Measurements from ENCODE around the gene ECI1.
"Not testable (repeated sequence)": the region's sequence is repeated elsewhere in the genome, so short reads cannot be mapped to it uniquely, and the experiment has no call there.

Gene ECI1

GRCh38 chr16:2252806-2253148 is 1.4 kb upstream of the ECI1 start:
- no peak for DNase-seq

DNA sequence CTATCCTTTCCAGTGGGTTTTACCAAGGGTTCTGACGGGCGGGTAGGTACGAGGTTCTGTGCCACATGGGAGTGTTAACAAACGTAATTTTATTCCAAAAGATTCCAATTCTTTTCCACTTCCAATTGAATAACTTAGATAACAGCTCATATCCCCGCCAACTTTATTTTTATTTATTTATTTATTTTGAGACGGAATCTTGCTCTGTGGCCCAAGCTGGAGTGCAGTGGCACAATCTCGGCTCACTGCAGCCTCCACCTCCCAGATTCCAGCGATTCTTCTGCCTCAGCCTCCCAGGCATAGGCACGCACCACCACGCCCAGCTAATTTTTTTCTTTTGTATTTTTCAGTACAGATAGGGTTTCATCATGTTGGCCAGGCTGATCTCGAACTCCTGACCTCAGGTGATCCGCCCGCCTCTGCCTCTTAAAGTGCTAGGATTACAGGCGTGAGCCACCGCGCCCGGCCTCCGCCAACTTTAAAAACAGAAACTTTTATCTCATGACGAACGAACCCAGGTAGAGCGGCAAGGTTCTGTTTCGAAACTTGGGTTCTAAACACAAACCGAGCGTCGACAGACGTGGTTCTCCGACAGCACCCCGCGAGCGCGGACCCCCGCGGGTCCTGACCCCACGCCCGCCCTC is 613 bp downstream of the ECI1 start:
- DNase-seq = no peak

DNA sequence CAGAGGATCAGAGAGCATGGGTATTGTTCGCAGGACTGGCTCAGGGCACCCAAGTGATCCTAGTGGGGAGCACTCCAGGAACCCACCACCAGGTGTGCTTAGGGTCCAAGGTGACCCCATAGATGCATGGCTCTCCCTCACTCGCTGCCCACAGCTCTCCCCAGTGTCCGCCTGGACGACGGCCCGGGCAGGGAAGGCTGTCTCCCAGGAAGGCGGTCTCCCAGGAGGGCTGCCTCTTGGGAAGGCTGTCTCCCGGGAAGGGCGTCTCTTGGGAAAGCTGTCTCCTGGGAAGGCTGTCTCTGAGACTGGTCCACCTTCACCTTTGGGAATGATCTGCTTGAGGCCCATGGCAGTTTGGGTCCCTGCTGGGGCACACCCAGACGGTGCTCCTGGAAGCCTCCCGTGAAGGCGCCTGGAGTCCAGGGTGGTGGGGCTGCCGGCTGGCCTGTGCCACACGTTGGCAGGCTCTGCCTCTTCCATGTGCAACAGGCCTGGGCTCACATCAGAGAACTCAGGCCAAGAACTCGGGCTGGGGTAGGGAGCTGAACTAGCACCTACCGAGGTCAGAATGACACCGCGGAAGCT is 5.0 kb downstream of the ECI1 start:
- DNase-seq = no peak

- no peak for DNase-seq
These were observed 6.2 kb downstream of the ECI1 start for GRCh38 chr16:2244926-2245795.

GRCh38 chr16:2244301-2244700 is 7.1 kb downstream of the ECI1 start:
- DNase-seq = no peak

DNA sequence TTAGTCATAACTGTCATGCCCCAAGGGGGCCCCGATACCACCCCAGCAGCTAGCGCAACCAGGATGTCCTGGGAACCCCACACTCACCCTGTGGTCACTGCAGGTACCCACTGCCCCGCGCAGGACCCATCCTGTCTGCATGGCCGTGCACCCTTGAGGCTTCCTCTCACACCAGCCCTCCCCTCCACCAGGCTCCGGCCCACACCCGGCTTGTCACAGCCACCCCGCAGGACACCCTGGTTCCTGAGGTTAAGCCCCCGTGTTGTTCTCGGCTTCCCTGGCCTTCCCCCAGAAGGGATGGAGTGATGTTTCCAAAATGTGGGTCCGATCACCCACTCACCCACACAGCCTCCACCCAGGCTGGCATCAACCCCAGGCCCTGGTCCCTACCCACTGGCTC is 7.6 kb downstream of the ECI1 start:
- DNase-seq = no peak

- DNase-seq = no peak
These were observed 8.3 kb downstream of the ECI1 start for GRCh38 chr16:2243031-2243528.

DNA sequence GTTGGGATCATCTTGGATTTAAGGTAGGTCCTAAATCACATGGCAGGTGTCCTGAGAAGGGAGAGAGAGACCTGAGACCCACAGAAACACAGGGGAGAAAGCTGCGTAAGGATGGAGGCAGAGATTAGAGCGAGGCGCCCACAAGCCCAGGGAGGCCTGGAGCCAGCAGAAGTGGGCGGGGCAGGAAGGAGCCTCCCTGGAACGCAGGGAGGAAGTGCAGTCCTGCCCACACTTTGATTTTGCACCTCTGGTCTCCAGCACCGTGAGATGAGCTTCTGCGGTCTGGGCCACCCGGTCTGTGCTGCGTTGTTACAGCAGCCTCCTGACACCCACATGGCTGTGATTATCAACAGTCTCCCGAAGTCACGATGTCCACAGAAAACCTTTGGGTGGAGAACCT is 8.8 kb downstream of the ECI1 start:
- DNase-seq = no peak

- not testable (repeated sequence) for DNase-seq
These were observed 11.1 kb downstream of the ECI1 start for GRCh38 chr16:2240331-2240730.

GRCh38 chr16:2238838-2239675 is 12.3 kb downstream of the ECI1 start:
- no peak for DNase-seq

DNA sequence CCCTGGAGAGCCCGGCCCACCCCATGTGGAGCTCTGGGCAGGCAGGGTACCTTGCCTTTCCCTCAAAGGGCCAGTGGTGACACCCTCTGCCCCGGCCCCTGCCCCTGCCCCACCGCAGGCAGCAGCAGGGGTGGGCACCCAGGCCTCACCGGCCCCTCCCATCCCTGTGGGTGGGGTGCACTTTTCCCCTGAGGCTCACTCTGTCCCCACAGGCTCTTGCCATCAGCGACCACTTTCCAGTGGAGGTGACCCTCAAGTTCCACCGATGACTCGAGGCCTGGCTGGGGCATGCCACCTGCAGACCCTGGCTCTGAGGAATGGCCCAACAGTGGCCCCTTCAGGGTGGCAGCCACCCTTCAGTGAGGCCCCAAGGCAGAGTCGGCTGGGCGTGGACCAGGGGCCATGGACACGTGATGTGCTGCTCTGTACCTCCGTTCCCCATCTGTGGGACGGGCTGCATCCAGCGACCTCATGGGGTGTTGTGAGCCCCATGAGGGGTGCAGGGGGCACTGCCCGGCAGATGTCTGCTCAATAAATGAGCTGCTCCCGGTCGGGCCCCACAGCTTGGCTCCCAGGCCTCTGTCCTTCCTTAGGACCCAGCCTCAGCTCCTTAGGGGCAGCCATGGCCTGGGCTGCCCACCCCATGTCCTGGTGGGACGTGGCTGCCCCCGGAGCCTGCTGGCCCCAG is 13.1 kb downstream of the ECI1 start:
- no peak for DNase-seq

DNA sequence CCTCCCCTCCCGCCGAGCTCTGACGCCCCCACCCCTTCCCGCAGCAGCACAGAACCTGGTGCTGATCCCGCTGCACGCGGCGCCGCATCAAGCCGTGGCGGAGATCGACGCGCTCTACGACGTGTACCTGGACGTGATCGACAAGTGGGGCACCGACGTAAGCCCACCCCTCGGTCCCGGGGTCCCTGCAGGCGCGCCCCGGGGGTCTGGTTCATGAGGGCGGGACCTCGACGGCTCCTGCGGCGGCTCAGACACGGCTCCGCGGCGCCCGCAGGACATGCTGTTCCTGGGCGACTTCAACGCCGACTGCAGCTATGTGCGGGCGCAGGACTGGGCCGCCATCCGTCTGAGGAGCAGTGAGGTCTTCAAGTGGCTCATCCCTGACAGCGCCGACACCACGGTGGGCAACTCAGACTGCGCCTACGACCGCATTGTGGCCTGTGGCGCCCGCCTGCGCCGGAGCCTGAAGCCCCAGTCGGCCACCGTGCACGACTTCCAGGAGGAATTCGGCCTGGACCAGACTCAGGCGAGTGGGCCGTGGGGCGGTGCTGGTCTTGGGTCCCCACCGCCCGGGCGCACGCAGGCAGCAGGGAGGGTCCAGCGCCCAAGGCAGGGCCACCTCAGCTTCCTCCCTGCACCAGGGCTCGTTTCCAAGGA is 13.8 kb downstream of the ECI1 start:
- DNase-seq = no peak

GRCh38 chr16:2237102-2237482 is 14.3 kb downstream of the ECI1 start:
- no peak for DNase-seq

DNA sequence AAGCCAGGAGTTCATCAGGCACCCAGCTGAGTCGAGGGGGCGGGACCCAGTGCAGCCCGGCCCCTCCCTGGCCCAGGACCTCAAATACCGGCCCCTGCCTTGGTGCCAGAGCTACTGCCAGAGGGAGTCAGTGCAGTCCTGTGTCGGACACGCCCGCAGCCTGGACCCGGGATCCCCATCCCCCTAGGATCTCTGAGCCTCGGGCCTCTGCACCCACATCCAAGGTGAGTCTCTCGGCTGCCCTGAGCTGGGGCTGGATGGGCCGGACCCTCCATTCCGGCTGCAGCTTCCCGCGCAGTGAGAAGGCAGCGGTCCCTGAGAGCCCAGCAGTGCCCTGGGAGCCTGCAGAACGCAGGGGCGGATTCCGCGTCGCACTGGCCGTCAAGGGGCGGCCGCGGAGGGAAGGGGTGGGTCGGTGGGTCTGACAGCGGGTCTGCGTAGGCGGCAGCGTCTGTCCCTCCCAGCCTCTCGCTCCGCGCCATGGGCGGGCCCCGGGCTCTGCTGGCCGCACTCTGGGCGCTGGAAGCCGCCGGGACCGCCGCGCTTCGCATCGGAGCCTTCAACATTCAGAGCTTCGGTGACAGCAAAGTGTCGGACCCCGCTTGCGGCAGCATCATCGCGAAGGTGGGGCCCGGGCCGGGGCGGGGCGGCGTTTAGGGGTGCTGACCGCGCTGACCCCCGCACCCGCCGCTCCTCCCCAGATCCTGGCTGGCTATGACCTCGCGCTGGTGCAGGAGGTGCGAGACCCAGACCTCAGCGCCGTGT is 14.9 kb downstream of the ECI1 start, which contains the start of gene DNASE1L2:
DNASE1L2 (plus strand) TSS at position 108 of the 765 bp plus-strand sequence; CDS start at position 481, 373 bp downstream.
- no peak for DNase-seq

GRCh38 chr16:2235695-2236336 is 15.6 kb downstream of the ECI1 start:
- no peak for DNase-seq

DNA sequence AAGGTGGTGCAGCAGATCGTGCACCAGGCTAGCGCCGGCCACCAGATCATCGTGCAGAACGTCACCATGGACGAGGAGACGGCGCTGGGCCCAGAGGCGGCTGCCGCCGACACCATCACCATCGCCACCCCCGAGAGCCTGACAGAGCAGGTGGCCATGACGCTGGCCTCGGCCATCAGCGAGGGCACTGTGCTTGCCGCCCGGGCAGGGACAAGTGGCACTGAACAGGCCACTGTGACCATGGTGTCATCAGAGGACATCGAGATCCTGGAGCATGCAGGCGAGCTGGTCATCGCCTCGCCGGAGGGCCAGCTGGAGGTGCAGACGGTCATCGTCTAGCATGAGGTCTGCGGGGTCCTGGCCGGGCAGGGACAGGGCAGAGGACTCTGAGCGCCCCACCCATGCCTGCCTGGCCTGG is 16.1 kb downstream of the ECI1 start:
- DNase-seq = no peak

DNA sequence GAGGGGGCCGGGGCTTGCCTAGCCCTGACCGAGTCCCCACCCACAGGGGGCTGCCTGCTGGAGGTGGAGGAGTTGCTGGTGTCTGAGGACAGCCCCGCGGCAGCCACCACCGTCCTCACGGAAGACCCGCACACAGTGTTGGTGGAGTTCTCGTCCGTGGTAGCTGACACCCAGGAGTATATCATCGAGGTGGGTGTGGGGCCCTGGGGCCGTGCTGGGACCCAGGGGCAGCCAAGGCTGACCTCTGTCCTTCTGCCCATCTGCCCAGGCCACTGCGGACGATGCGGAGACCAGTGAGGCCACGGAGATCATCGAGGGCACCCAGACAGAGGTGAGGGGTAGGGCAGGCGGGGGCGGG is 16.6 kb downstream of the ECI1 start:
- DNase-seq = no peak

DNA sequence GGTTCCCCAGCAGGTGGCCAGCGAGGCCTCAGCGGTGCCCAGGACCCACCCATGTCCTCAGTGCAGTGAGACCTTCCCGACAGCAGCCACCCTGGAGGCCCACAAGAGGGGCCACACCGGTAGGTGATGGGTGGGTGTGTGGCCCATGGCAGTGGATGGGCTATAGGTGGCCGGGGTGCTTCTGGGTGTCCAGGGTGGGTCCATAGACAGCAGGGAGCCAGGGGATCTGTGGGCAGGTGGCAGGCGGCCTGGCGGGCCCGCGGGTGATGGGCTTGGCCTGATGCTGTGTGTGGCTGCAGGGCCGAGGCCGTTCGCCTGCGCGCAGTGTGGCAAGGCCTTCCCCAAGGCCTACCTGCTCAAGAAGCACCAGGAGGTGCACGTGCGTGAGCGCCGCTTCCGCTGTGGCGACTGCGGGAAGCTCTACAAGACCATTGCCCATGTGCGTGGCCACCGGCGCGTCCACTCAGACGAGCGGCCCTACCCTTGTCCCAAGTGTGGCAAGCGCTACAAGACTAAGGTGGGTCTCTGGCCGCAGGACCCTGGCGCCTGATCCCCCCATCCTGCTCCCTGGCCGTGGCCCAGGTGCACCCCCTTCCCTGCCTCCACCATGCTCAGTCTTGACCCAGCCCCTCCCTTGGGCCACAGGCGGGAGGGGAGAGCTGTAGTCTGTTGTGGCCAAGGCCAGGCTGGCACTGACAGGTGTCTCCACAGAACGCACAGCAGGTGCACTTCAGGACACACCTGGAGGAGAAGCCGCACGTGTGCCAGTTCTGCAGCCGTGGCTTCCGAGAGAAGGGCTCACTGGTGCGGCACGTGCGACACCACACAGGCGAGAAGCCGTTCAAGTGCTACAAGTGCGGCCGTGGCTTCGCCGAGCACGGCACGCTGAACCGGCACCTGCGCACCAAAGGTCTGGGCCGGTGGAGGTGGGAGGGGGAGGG is 17.2 kb downstream of the ECI1 start:
- no peak for DNase-seq

- no peak for DNase-seq
These were observed 18.2 kb downstream of the ECI1 start for GRCh38 chr16:2233046-2233775.

All from NCI-H1436 treated with DMSO at 0.1 percent for 48 hours (cell line).